Ovary (tissue), 9 donors: ENCODE results near the gene INPP5D. TPM values are rescaled to one million over a fixed set of nuclear protein-coding genes. Genes with fewer than 3 reads are reported as not detected.
"Not testable (repeated sequence)": the region's sequence is repeated elsewhere in the genome, so short reads cannot be mapped to it uniquely, and the experiment has no call there.

Experiments used
- DNase-seq, 5 donors: peaks; one replicate each; pipeline ENCODE4 v3.0.0-alpha.2; 2019 to 2020
- H3K27ac ChIP-seq, 2 donors: fragments of 200-600 bp; one replicate each; pipeline versions ENCODE4 v1.5.1 to v1.8.0; 2019 to 2022
- H3K27me3 ChIP-seq: fragments of 200-600 bp; one replicate; pipeline ENCODE4 v1.8.0; 2022
- H3K36me3 ChIP-seq: fragments of 200-600 bp; sonication (generic); one replicate; pipeline ENCODE4 v1.5.1; 2019
- H3K4me1 ChIP-seq: one replicate; pipeline ENCODE4 v1.8.1; 2013; ENCODE audit warnings: mild to moderate bottlenecking, moderate library complexity; ENCODE audit not compliant: insufficient read depth
- H3K4me3 ChIP-seq: fragments of 200-600 bp; sonication (generic); one replicate; pipeline ENCODE4 v1.5.1; 2017
- H3K9me3 ChIP-seq, 2 donors: fragments of 200-600 bp in 1 of 2; sonication (generic) in 1 of 2; one replicate each; pipeline versions ENCODE4 v1.5.1 to v1.8.1; 2013 to 2019; ENCODE audit warnings: mild to moderate bottlenecking in 1 of 2, moderate library complexity in 1 of 2
- CTCF ChIP-seq, 3 donors: fragments of 450-650 bp in 2 of 3; fragments of 200-600 bp in 1 of 3; IDR thresholded peaks; one replicate each; pipeline versions ENCODE4 v1.5.1 to v1.8.0; 2016 to 2022; ENCODE audit warnings: antibody characterized with exemption in 3 of 3, mild to moderate bottlenecking in 1 of 3
- EP300 ChIP-seq: sonication (generic); formaldehyde crosslinking; IDR thresholded peaks from one replicate; pipeline ENCODE4 v1.6.1; 2017; ENCODE audit warnings: antibody characterized with exemption
- POLR2A ChIP-seq: fragments of 450-650 bp; IDR thresholded peaks from one replicate; pipeline ENCODE4 v1.6.1; 2017; ENCODE audit warnings: antibody characterized with exemption, mild to moderate bottlenecking, moderate library complexity
- WGBS, 3 donors: extraction: QIAGEN DNeasy Blood & Tissue Kit in 1 of 3; methylation state at CpG; one replicate each; pipeline versions ENCODE4 v1.1.5 to v1.1.7; 2013 to 2017; 5-methylcytosine and 5-hydroxymethylcytosine counted together
- intact Hi-C, 4 donors: fragments of 100-400 bp; cut with DNase I; formaldehyde crosslinking; loops; one replicate each; pipeline versions ENCODE4 v1.11.0 to v1.15.1; 2022 to 2023
- polyA plus RNA-seq, 2 donors: library from polyadenylated mRNA; stranded (reverse); fragments of 200-250 nt in 1 of 2; fragments of 350-450 nt in 1 of 2; fragmentation: Illumina TruSeq in 1 of 2; extraction: RNeasy Lipid Tissue Mini Kit (QIAGEN cat#74804) in 1 of 2; gene quantifications; one replicate each; pipeline ENCODE4 v1.2.3, GENCODE V29; 2013 to 2014
- total RNA-seq, 7 donors: library from RNA; depleted of rRNA in 2 of 7; stranded (reverse); fragments of >200 nt in 2 of 7; fragmentation: NEBNext Ultra II Directional in 3 of 7; extraction: Animal tissue kit (Norgen Biotek cat#: 25700) in 3 of 7; gene quantifications; one replicate each; pipeline versions ENCODE4 v1.1.0 to v1.2.4, GENCODE V29; 2016 to 2023
- donor health status: DM: no; HTN: no; CAD: no; lungs with moderate emphysema.
- donor health status: DM: no; HTN: no; CAD: no.
- donor health status: Bipolar disorder and iron deficiency.
- donor health status: DM: yes; HTN: yes; CAD: no.
- donor health status: DM: no; HTN: no; CAD: no.
- donor health status: DM: yes; HTN: yes; CAD: no.

The INPP5D gene
- total and polyA plus RNA-seq, 9 donors: 4.1 to 14.4 (median 7.7) TPM

GRCh38 chr2:233193738-233194137 lies 133.6 kb downstream of the INPP5D start:
- H3K27ac ChIP-seq: no peak overlapping the region
- H3K9me3 ChIP-seq: no peaks in the 10 kb centered on the region
- no peaks in the 10 kb centered on the region for H3K4me1 ChIP-seq
- DNase-seq: no peak
- H3K4me3 ChIP-seq: no peak overlapping the region
- intact Hi-C loops: no loop called here
- H3K36me3 ChIP-seq: no peaks in the 10 kb centered on the region
- no peak for TF ChIP-seq POLR2A
- TF ChIP-seq CTCF (IDR thresholded peaks at IDR 0.05): no peak
- TF ChIP-seq EP300: no peak
- H3K27me3 ChIP-seq: no peaks in the 10 kb centered on the region
- WGBS, 3 donors: 75 to 78% (median 76%) methylated on average over 11 of the region's 11 CpGs

GRCh38 chr2:233195027-233195426 lies 134.9 kb downstream of the INPP5D start:
- WGBS, 3 donors: 78 to 98% (median 92%) methylated on average over 5 of the region's 5 CpGs
- intact Hi-C loops: no loop called here
- TF ChIP-seq POLR2A (no peak), EP300 (no peak), CTCF (IDR thresholded peaks at IDR 0.05) (no peak)
- no peaks in the 10 kb centered on the region for H3K4me1 ChIP-seq
- H3K36me3 ChIP-seq: no peaks in the 10 kb centered on the region
- no peak overlapping the region for H3K27ac ChIP-seq
- H3K4me3 ChIP-seq: no peak overlapping the region
- H3K27me3 ChIP-seq: no peaks in the 10 kb centered on the region
- no peak for DNase-seq
- no peaks in the 10 kb centered on the region for H3K9me3 ChIP-seq

GRCh38 chr2:233197022-233197421 lies 136.9 kb downstream of the INPP5D start:
- 71 to 85% (median 72%) methylated on average over 6 of the region's 6 CpGs for WGBS, 3 donors
- Histone ChIP-seq H3K9me3 (no peaks in the 10 kb centered on the region), H3K36me3 (no peaks in the 10 kb centered on the region), H3K27me3 (no peaks in the 10 kb centered on the region), H3K4me1 (no peaks in the 10 kb centered on the region), H3K4me3 (no peak overlapping the region), H3K27ac (no peak overlapping the region)
- TF ChIP-seq POLR2A (no peak), EP300 (no peak), CTCF (IDR thresholded peaks at IDR 0.05) (no peak)
- DNase-seq: no peak
- intact Hi-C loops: no loop called here

GRCh38 chr2:233198026-233198425 lies 137.9 kb downstream of the INPP5D start:
- Histone ChIP-seq H3K9me3 (no peaks in the 10 kb centered on the region), H3K4me3 (no peak overlapping the region), H3K27ac (no peak overlapping the region), H3K27me3 (no peaks in the 10 kb centered on the region), H3K4me1 (no peaks in the 10 kb centered on the region), H3K36me3 (no peaks in the 10 kb centered on the region)
- DNase-seq: no peak
- intact Hi-C loops: no loop called here
- TF ChIP-seq EP300: no peak
- TF ChIP-seq CTCF (IDR thresholded peaks at IDR 0.05): no peak
- TF ChIP-seq POLR2A: no peak
- 76 to 82% (median 80%) methylated on average over 12 of the region's 12 CpGs for WGBS, 3 donors

- no peak for TF ChIP-seq EP300
- no peak for TF ChIP-seq POLR2A
- TF ChIP-seq CTCF (IDR thresholded peaks at IDR 0.05): no peak
- Histone ChIP-seq H3K4me1 (no peaks in the 10 kb centered on the region), H3K27ac (no peak overlapping the region), H3K27me3 (no peaks in the 10 kb centered on the region), H3K36me3 (no peaks in the 10 kb centered on the region), H3K9me3 (peaks cover 0 to 4% of the 10 kb centered on the region in 2 donors), H3K4me3 (no peak overlapping the region)
- intact Hi-C loops: no loop called here
- WGBS, 3 donors: 83 to 86% (median 85%) methylated on average over 10 of the region's 10 CpGs
- no peak for DNase-seq
These were observed 139.7 kb downstream of the INPP5D start for GRCh38 chr2:233199870-233200269.

- H3K9me3 ChIP-seq, H3K4me1 ChIP-seq, H3K36me3 ChIP-seq, H3K27ac ChIP-seq, DNase-seq, intact Hi-C loops, H3K27me3 ChIP-seq, H3K4me3 ChIP-seq: not testable (repeated sequence)
- 93 to 95% (median 93%) methylated on average over 5 of the region's 5 CpGs for WGBS, 3 donors
These were observed 140.6 kb downstream of the INPP5D start for GRCh38 chr2:233200790-233201189.
